HCT116 (cell line): ENCODE results near the gene ZNF433. TPM values are rescaled to one million over a fixed set of nuclear protein-coding genes. Genes with fewer than 3 reads are reported as not detected.

Source experiments
- ATAC-seq: fragments of 200-7000 bp; cut with Tn5 transposase; 2 replicates; pipeline ENCODE4 v1.9.1; 2020; ENCODE audit warnings: mild to moderate bottlenecking, moderate library complexity
- BruUV-seq: library from RNA; stranded (reverse); fragments of 400-500 nt; replicated peaks from 2 replicates; lab custom pipeline; 2021; lab: Mats Ljungman, UMichigan
- CTCF ChIA-PET: fragments of 300-600 bp; sonication (Branson Sonifier 250); formaldehyde crosslinking; loops from one replicate; lab custom pipeline; 2021; ENCODE audit warnings: antibody characterized with exemption; lab: Charles Lee
- POLR2A ChIA-PET: fragments of 300-600, 350-600 bp; sonication (Branson Sonifier 250); formaldehyde crosslinking; loops from one replicate; lab custom pipeline; 2021; ENCODE audit warnings: antibody characterized with exemption; lab: Charles Lee
- RAD21 ChIA-PET, 2 experiments: fragments of 300-600 bp; sonication (Branson Sonifier 250); formaldehyde crosslinking; loops; one replicate each; lab custom pipeline; 2023; ENCODE audit warnings: low total read pairs in 2 of 2; ENCODE audit not compliant: uncharacterized antibody in 2 of 2, unreplicated experiment in 2 of 2, low non-redundant PET in 1 of 2; lab: Charles Lee
- DNase-seq: peaks from one replicate; pipeline ENCODE4 v3.0.0-alpha.2; 2010; ENCODE audit warnings: low read depth, low spot score
- H2AFZ ChIP-seq: fragments of 200-600 bp; shearing (Covaris generic), sonication (generic); 2 replicates; pipeline ENCODE4 v1.6.1; 2017; ENCODE audit warnings: low read depth, mixed run types, mixed read lengths, antibody characterized with exemption, low read length; ENCODE audit not compliant: poor library complexity, severe bottlenecking
- H3K27ac ChIP-seq: 2 replicates; pipeline ENCODE4 v1.5.1; 2012; ENCODE audit warnings: low read depth, low read length
- H3K27me3 ChIP-seq: fragments of 200-600 bp; sonication (generic); 2 replicates; pipeline ENCODE4 v1.6.1; 2016; ENCODE audit warnings: mixed run types, low read length, mixed read lengths; ENCODE audit not compliant: insufficient read depth
- H3K36me3 ChIP-seq, 2 experiments: fragments of 200-500 bp in 1 of 2; fragments of 200-600 bp in 1 of 2; sonication (Bioruptor generic) in 1 of 2; sonication (generic) in 1 of 2; 2 replicates each; pipeline versions ENCODE4 v1.5.1 to v1.6.1; 2014 to 2016; ENCODE audit warnings: low read length in 2 of 2, inconsistent platforms in 1 of 2, mixed read lengths in 1 of 2, mixed run types in 1 of 2; ENCODE audit not compliant: insufficient read depth in 2 of 2, control insufficient read depth in 1 of 2
- H3K4me1 ChIP-seq, 2 experiments: fragments of 200-600 bp in 1 of 2; sonication (generic) in 1 of 2; 2 replicates each; pipeline versions ENCODE4 v1.5.1 to v1.6.1; 2012 to 2017; ENCODE audit warnings: low read length in 2 of 2, inconsistent platforms in 1 of 2, mild to moderate bottlenecking in 1 of 2, mixed read lengths in 1 of 2, mixed run types in 1 of 2, moderate library complexity in 1 of 2; ENCODE audit not compliant: insufficient read depth in 2 of 2, control insufficient read depth in 1 of 2
- H3K4me2 ChIP-seq: fragments of 200-600 bp; sonication (generic); 2 replicates; pipeline ENCODE4 v1.6.1; 2017; ENCODE audit warnings: mixed run types, low read length, mixed read lengths
- H3K4me3 ChIP-seq, 2 experiments: fragments of 200-600 bp in 1 of 2; sonication (generic) in 1 of 2; replicated peaks in 1 of 2; 2 replicates each; pipeline ENCODE4 v1.5.1; 2011 to 2016; ENCODE audit warnings: low read length in 2 of 2, control low read depth in 1 of 2, low read depth in 1 of 2, mild to moderate bottlenecking in 1 of 2, mixed read lengths in 1 of 2, mixed run types in 1 of 2
- H3K79me2 ChIP-seq: fragments of 200-600 bp; sonication (generic); 2 replicates; pipeline ENCODE4 v1.6.1; 2017; ENCODE audit warnings: mild to moderate bottlenecking, mixed run types, low read length, moderate library complexity, mixed read lengths; ENCODE audit not compliant: insufficient read depth
- H3K9ac ChIP-seq: fragments of 200-600 bp; sonication (generic); 2 replicates; pipeline ENCODE4 v1.6.1; 2016; ENCODE audit warnings: low read length, mixed read lengths
- H3K9me2 ChIP-seq: fragments of 200-600 bp; sonication (generic), shearing (Covaris generic); 2 replicates; pipeline ENCODE4 v1.6.1; 2017; ENCODE audit warnings: mixed run types, mild to moderate bottlenecking, moderate library complexity; ENCODE audit not compliant: insufficient read depth
- H3K9me3 ChIP-seq, 2 experiments: fragments of 200-500 bp in 1 of 2; fragments of 200-600 bp in 1 of 2; sonication (Bioruptor generic) in 1 of 2; sonication (generic) in 1 of 2; 2 replicates each; pipeline ENCODE4 v1.6.1; 2014 to 2017; ENCODE audit warnings: low read length in 2 of 2, mixed read lengths in 2 of 2, inconsistent platforms in 1 of 2, low read depth in 1 of 2, mild to moderate bottlenecking in 1 of 2, mixed run types in 1 of 2, moderate library complexity in 1 of 2; ENCODE audit not compliant: control insufficient read depth in 1 of 2, insufficient read depth in 1 of 2
- H4K20me1 ChIP-seq: fragments of 200-600 bp; sonication (generic), shearing (Covaris generic); 2 replicates; pipeline ENCODE4 v1.6.1; 2017; ENCODE audit warnings: mixed run types, mild to moderate bottlenecking, moderate library complexity; ENCODE audit not compliant: insufficient read depth
- CBX3 ChIP-seq: IDR thresholded peaks from 2 replicates; pipeline ENCODE4 v1.6.1; 2012; ENCODE audit warnings: low read depth
- EGR1 ChIP-seq: IDR thresholded peaks from 2 replicates; pipeline ENCODE4 v1.6.1; 2012; ENCODE audit warnings: low read depth
- EZH2 ChIP-seq: fragments of 200-600 bp; sonication (generic); IDR thresholded peaks from 2 replicates; pipeline ENCODE4 v1.6.1; 2017; ENCODE audit warnings: antibody characterized with exemption, mixed run types
- EZH2phosphoT487 ChIP-seq: fragments of 200-600 bp; IDR thresholded peaks from 2 replicates; pipeline ENCODE4 v1.6.1; 2018; ENCODE audit warnings: antibody characterized with exemption, borderline replicate concordance
- POLR2A ChIP-seq: IDR thresholded peaks from 2 replicates; pipeline ENCODE4 v1.7.0; 2011; ENCODE audit warnings: borderline replicate concordance; ENCODE audit not compliant: insufficient read depth, insufficient read length; ENCODE audit errors: extremely low read depth
- RAD21 ChIP-seq: IDR thresholded peaks from 2 replicates; pipeline ENCODE4 v1.6.1; 2012; ENCODE audit warnings: low read depth, mild to moderate bottlenecking
- REST ChIP-seq: IDR thresholded peaks from 2 replicates; pipeline ENCODE4 v1.6.1; 2012; ENCODE audit warnings: low read depth
- SIN3A ChIP-seq: IDR thresholded peaks from 2 replicates; pipeline ENCODE4 v1.6.1; 2012; ENCODE audit warnings: low read depth
- SRF ChIP-seq: IDR thresholded peaks from 2 replicates; pipeline ENCODE4 v1.6.1; 2012; ENCODE audit warnings: low read depth
- intact Hi-C: fragments of 100-400 bp; cut with micrococcal nuclease; formaldehyde crosslinking; loops from 2 replicates; pipeline ENCODE4 v1.10.0; 2022
- total RNA-seq: library from RNA; stranded (reverse); gene quantifications from one replicate; pipeline ENCODE4 v1.2.1, GENCODE V29; 2021; ENCODE audit not compliant: unreplicated experiment

The ZNF433 gene
- total RNA-seq, 1 experiment from 2014 or later: not detected

GRCh38 chr19:11979527-11979926, 56.0 kb downstream of the ZNF433 start:
- H2AFZ ChIP-seq: no peak overlapping the region
- DNase-seq (no peak), ATAC-seq (no peak)
- no peaks in the 10 kb centered on the region for H3K27me3 ChIP-seq
- no peak overlapping the region for H3K4me3 ChIP-seq
- H3K27ac ChIP-seq: no peak overlapping the region
- no peaks in the 10 kb centered on the region for H4K20me1 ChIP-seq
- TF ChIP-seq CBX3: 0 out of 2 replicates have a peak, but pooled peaks have one; percentile 16
- no peak for TF ChIP-seq EZH2phosphoT487
- TF ChIP-seq RAD21: no peak
- TF ChIP-seq POLR2A: no peak
- TF ChIP-seq EZH2: no peak
- TF ChIP-seq EGR1: no peak
- TF ChIP-seq REST: no peak
- TF ChIP-seq SIN3A: no peak
- TF ChIP-seq SRF: no peak
- H3K9me3 ChIP-seq: peaks cover 34 to 38% of the 10 kb centered on the region in 2 experiments; a peak in 2 of 4 replicates
- CTCF ChIA-PET: no interaction called here
- no TSS peak for BruUV-seq
- POLR2A ChIA-PET: no interaction called here
- H3K9me2 ChIP-seq: no peaks in the 10 kb centered on the region
- H3K4me1 ChIP-seq: no peaks in the 10 kb centered on the region
- H3K4me2 ChIP-seq: no peak overlapping the region
- H3K36me3 ChIP-seq: no peaks in the 10 kb centered on the region
- H3K79me2 ChIP-seq: no peaks in the 10 kb centered on the region
- RAD21 ChIA-PET: no interaction called here
- H3K9ac ChIP-seq: no peak overlapping the region
- intact Hi-C loops: no loop called here
